AG10803 (cell line): Measurements from ENCODE around the gene ROBO1.
A peak's percentile ranks its signal among the peaks of the same experiment; 100 is the strongest.

Source experiments
- DNase-seq: peaks from one replicate; pipeline ENCODE4 v3.0.0; 2010; ENCODE audit warnings: low read depth
- H3K4me3 ChIP-seq: 2 replicates; pipeline ENCODE4 v1.5.1; 2011; ENCODE audit warnings: mild to moderate bottlenecking, low read length, control low read depth
- CTCF ChIP-seq: conservative IDR thresholded peaks from 2 replicates; pipeline ENCODE4 v1.5.1; 2011; ENCODE audit warnings: mild to moderate bottlenecking, low read length, control low read depth, inconsistent platforms

The ROBO1 gene

GRCh38 chr3:78642226-78643035 lies 1125.4 kb downstream of the ROBO1 start:
- TF ChIP-seq CTCF: no peak
- DNase-seq: no peak

GRCh38 chr3:78641703-78642102 lies 1126.1 kb downstream of the ROBO1 start:
- H3K4me3 ChIP-seq: no peak overlapping the region
- DNase-seq: no peak
- TF ChIP-seq CTCF: no peak

More at GRCh38 chr3:78642226-78643035, 1125.4 kb downstream of the ROBO1 start:
- H3K4me3 ChIP-seq: no peak overlapping the region

- no peak for TF ChIP-seq CTCF
- H3K4me3 ChIP-seq: no peak overlapping the region
- DNase-seq: no peak
Measured at GRCh38 chr3:78634316-78634715, 1133.5 kb downstream of the ROBO1 start.

- H3K4me3 ChIP-seq: no peak overlapping the region
- TF ChIP-seq CTCF: no peak
- DNase-seq: peak; percentile 31
Measured at GRCh38 chr3:78633626-78634025, 1134.2 kb downstream of the ROBO1 start.

GRCh38 chr3:78632925-78633553 lies 1134.8 kb downstream of the ROBO1 start:
- no peak overlapping the region for H3K4me3 ChIP-seq
- peak; percentile 1 for DNase-seq
- no peak for TF ChIP-seq CTCF

GRCh38 chr3:78629544-78629943 lies 1138.3 kb downstream of the ROBO1 start:
- no peak for TF ChIP-seq CTCF
- DNase-seq: no peak
- H3K4me3 ChIP-seq: no peak overlapping the region
